GM19372 (cell line): ENCODE measurements around the gene ELL3.
"Not testable (repeated sequence)": the region's sequence is repeated elsewhere in the genome, so short reads cannot be mapped to it uniquely, and the experiment has no call there.

Experiments
- ATAC-seq: cut with Tn5 transposase; IDR thresholded peaks from one replicate; pipeline ENCODE4 v1.9.1; 2021; ENCODE audit warnings: mild to moderate bottlenecking, low read depth, moderate library complexity; ENCODE audit not compliant: unreplicated experiment

Gene ELL3

GRCh38 chr15:43735416-43735815, 41.4 kb downstream of the ELL3 start:
- ATAC-seq = no peak

DNA sequence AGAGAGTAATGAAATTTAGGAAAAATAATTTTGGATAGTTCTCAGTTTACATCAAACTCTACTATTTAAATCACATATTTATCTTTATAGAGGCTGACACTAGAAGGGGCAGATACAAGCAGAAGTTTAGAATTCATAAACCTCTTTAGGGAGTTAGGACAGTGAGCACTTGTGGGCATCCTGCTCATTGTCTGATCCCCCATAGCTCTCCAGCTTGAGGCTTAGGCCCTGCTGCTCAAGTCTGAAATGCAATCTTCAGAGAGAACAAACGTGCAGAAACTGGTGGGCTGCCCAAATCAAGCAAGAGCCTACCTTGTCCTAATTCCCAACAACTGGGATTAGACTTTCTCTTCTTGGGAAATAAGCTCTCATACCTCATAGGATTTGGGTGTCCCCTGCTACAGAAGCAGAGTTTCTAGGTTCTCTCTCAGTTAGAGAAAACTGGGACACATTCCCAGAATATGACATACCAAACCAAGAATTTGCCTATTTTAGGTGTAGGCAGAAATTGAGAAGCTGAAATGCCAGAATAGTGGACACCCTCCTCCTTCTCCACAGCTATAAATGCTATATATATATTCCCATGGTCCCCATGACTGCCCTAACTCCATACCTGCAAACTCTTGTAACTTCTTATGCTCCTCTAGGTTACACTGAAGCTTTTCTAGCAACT, 48.6 kb downstream of the ELL3 start:
- not testable (repeated sequence) for ATAC-seq

DNA sequence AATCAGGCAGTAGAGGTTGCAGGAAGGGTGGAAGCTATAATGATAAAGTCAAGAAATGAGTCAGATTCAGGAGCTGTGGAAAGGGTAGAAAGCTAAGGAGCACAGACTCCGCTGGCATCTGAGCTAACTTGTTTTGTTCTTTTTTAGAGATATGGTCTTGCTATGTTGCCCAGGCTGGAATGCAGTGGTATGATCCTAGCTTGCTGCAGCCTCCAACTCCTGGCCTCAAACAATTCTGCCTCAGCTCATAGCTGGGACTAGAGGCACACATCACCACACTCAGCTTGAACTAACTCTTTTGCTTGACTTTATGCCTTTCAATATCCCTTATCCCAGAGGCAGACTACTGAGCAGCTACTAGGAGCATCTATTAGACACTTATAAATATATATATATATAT, 50.5 kb downstream of the ELL3 start:
- not testable (repeated sequence) for ATAC-seq

- ATAC-seq = no peak
These were observed 53.6 kb downstream of the ELL3 start for GRCh38 chr15:43723151-43723550.
